Neutrophil (primary cell): Measurements from ENCODE around the gene NT5C3B.

ENCODE experiments used
- H3K27ac ChIP-seq: fragments of 200-600 bp; sonication (generic); 2 replicates; pipeline ENCODE4 v1.5.1; 2016; ENCODE audit warnings: mild to moderate bottlenecking, moderate library complexity
- H3K27me3 ChIP-seq: fragments of 200-600 bp; sonication (generic); 2 replicates; pipeline ENCODE4 v1.6.0; 2016; ENCODE audit warnings: mild to moderate bottlenecking
- H3K36me3 ChIP-seq: fragments of 200-600 bp; sonication (generic); 2 replicates; pipeline ENCODE4 v1.5.1; 2017
- H3K4me1 ChIP-seq, 2 experiments: fragments of 200-600 bp in 1 of 2; sonication (generic) in 1 of 2; 1 replicate in 1 of 2; 2 replicates in 1 of 2; pipeline versions ENCODE4 v1.5.1 to v1.6.1; 2013 to 2016; ENCODE audit warnings: low read depth in 1 of 2, low read length in 1 of 2, mild to moderate bottlenecking in 1 of 2, moderate library complexity in 1 of 2; ENCODE audit not compliant: control insufficient read depth in 1 of 2, insufficient read depth in 1 of 2
- H3K4me3 ChIP-seq, 2 experiments: fragments of 200-600 bp in 1 of 2; sonication (generic) in 1 of 2; 1 replicate in 1 of 2; 2 replicates in 1 of 2; pipeline ENCODE4 v1.5.1; 2013 to 2016; ENCODE audit warnings: low read depth in 1 of 2, low read length in 1 of 2, mild to moderate bottlenecking in 1 of 2, moderate library complexity in 1 of 2
- H3K9me3 ChIP-seq: fragments of 200-600 bp; sonication (generic); 2 replicates; pipeline ENCODE4 v1.5.1; 2016
- TF ChIP-seq, protein P1 (sequence below): fragments of 200-600 bp; sonication (generic); IDR thresholded peaks from 2 replicates; pipeline ENCODE4 v1.5.1; 2016; ENCODE audit warnings: antibody characterized with exemption

Gene NT5C3B

DNA sequence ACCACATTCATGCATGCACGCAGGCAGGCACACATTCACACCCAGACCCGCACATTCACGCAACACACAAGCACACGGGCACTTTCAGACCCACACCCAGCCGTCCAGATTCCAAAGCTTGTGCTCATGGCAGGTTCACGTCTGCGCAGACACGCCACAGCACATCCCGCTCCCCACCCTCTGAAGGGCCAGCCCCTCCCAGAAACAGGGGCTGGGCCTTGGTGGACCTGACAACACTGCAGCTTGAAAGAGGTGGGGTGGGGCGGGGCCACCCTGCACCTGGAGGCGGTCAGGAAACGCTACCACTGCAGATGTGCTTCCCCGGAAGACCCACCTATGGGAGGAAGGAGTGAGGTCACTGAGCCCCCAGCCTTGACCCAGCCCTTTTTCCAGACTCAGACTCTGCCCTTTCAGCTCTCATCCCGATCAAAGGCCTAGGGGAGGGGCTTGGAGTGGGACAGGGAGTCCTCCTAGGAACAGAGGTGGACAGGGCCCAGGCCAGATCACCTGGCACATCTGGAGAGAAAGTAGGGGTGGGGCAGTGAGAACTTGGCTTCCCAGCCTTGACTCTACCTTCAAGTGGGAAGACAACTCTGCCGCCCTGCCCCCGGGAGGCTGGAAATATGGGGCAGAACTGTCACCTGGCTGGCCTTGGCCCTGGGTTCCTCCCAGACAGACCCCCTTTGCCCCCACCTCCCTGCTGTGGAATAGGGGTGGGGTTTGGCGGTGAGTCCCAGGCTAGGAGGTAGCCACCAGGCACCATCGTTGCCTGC lies 35.2 kb downstream of the NT5C3B start:
- Histone ChIP-seq H3K27ac (no peak overlapping the region), H3K9me3 (no peaks in the 10 kb centered on the region)

DNA sequence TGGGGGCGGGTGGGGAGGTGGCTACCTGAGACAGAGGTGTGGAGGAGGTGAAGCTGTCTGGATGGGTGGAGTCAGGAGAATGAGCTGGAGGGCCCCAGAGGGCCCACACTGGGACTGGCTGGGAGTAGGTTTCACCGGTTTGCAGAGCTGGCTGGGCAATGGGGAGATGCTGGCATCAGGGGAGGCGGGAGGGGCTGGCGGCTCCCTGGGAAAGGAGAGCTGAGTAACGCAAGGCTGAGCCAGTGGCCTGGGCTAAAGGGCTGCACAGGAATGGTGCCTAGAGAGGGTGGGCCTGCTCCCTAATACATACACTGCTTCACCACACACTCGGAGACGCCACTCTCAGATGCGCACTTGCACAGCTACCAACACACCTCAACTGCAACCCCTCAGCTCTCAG lies 36.7 kb downstream of the NT5C3B start:
- TF ChIP-seq, protein P1, sequence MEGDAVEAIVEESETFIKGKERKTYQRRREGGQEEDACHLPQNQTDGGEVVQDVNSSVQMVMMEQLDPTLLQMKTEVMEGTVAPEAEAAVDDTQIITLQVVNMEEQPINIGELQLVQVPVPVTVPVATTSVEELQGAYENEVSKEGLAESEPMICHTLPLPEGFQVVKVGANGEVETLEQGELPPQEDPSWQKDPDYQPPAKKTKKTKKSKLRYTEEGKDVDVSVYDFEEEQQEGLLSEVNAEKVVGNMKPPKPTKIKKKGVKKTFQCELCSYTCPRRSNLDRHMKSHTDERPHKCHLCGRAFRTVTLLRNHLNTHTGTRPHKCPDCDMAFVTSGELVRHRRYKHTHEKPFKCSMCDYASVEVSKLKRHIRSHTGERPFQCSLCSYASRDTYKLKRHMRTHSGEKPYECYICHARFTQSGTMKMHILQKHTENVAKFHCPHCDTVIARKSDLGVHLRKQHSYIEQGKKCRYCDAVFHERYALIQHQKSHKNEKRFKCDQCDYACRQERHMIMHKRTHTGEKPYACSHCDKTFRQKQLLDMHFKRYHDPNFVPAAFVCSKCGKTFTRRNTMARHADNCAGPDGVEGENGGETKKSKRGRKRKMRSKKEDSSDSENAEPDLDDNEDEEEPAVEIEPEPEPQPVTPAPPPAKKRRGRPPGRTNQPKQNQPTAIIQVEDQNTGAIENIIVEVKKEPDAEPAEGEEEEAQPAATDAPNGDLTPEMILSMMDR, result no peak
- no peak overlapping the region for H3K4me3 ChIP-seq
- no peaks in the 10 kb centered on the region for H3K27me3 ChIP-seq
- H3K4me1 ChIP-seq, result no peaks in the 10 kb centered on the region
- no peak overlapping the region for H3K27ac ChIP-seq
- H3K36me3 ChIP-seq, result no peaks in the 10 kb centered on the region
- no peaks in the 10 kb centered on the region for H3K9me3 ChIP-seq

More for the DNA sequence above, 35.2 kb downstream of the NT5C3B start:
- Histone ChIP-seq H3K36me3 (no peaks in the 10 kb centered on the region), H3K4me3 (no peak overlapping the region), H3K27me3 (no peaks in the 10 kb centered on the region), H3K4me1 (no peaks in the 10 kb centered on the region)
- TF ChIP-seq, protein P1, result no peak

DNA sequence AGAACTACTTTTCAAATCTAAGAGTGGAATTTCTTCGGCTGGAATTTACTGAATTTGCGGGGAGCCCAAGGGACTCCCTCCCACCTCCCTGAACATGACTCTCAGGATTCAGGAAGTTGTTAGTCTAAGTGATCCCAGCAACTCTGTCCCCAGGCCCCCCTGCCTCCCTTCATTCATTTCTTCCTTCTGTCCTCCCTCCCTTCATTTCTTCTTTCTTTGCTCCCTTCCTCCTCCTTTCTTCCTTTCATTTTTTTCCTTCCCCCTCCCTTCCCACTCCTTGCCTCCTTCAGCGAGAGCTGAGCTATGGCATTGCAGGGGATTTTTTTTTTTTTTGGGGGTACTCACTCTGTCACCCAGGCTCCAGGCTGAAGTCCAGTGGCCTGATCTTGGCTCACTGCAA lies 38.7 kb downstream of the NT5C3B start:
- TF ChIP-seq, protein P1, result no peak
- Histone ChIP-seq H3K4me3 (no peak overlapping the region), H3K27me3 (peaks cover 11% of the 10 kb centered on the region), H3K4me1 (no peaks in the 10 kb centered on the region), H3K36me3 (no peaks in the 10 kb centered on the region), H3K9me3 (no peaks in the 10 kb centered on the region), H3K27ac (no peak overlapping the region)

DNA sequence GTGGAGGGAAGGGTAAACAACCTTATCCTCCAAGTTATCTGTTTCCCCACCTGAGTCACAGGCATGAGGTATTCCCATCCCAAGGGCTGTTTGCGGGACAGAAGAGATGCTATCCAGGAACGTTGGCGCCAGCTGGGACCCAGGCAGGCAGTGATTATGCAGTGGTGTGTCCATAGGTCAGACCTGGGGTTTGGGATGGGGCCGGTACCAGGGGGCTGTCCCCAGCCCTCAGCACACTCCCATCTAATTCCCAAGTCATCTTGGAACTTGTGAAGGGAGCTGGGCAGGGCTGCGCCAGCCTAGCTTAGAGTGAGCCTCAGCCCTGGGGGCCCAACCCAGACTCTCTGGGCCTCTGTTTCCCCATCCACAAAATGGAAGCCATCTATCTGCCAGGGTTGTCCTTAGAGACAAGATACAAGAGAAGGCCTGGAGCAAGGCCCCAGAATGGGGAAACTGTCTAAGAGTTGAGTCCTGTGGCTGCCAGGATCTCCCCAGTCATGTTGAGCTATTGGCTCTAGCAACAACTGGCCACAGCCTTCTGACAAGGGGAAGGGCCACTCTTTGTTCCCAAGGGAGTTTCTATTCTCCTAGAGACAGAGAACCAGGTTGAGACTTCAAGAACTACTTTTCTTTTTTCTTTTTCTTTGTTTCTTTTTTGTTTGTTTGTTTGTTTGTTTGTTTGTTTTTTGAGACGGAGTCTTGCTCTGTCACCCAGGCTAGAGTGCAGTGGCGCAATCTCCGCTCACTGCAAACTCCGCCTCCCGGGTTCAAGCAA lies 39.7 kb downstream of the NT5C3B start:
- TF ChIP-seq, protein P1, result no peak
- Histone ChIP-seq H3K9me3 (no peaks in the 10 kb centered on the region), H3K36me3 (no peaks in the 10 kb centered on the region), H3K27ac (no peak overlapping the region), H3K27me3 (peaks cover 11% of the 10 kb centered on the region), H3K4me1 (no peaks in the 10 kb centered on the region), H3K4me3 (no peak overlapping the region)

DNA sequence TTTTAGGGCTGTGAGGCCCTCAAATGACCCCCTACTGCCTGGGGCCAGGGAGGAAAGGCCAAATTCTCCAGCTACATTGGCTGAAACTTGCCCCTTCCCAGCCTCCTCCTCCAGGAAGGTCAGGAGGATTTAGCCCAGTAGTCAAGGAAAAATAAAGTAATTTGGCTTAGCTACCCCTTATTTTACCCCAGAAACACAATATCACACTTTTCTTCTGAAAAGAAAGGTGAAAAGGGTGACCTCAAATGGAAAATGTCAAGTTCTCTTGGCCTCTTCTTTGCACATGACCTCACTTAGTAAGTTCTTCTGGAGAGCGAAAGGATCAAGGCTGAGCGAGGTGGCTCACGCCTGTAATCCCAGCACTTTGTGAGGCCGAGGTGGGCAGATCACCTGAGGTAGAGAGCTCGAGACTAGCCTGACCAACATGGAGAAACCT lies 41.5 kb downstream of the NT5C3B start:
- no peaks in the 10 kb centered on the region for H3K4me1 ChIP-seq
- TF ChIP-seq, protein P1, result no peak
- no peaks in the 10 kb centered on the region for H3K36me3 ChIP-seq
- no peaks in the 10 kb centered on the region for H3K9me3 ChIP-seq
- peaks cover 11% of the 10 kb centered on the region for H3K27me3 ChIP-seq
- no peak overlapping the region for H3K4me3 ChIP-seq
- no peak overlapping the region for H3K27ac ChIP-seq
